Keratinocyte (primary cell): Measurements from ENCODE around the gene ZNF362. TPM values are rescaled to one million over a fixed set of nuclear protein-coding genes. Genes with fewer than 3 reads are reported as not detected.

Experiments used
- DNase-seq: peaks from one replicate; pipeline ENCODE4 v3.0.0-alpha.2; 2011; ENCODE audit warnings: low read depth, missing footprints, low spot score
- FAIRE-seq: peaks from 2 replicates; lab custom pipeline; 2011; peaks lifted over from hg19 to GRCh38; lab: Jason Lieb, UNC
- H2AFZ ChIP-seq: 2 replicates; pipeline ENCODE4 v1.6.0; 2012; ENCODE audit warnings: low read length, control low read depth, inconsistent platforms; ENCODE audit not compliant: control insufficient read depth
- H3K27ac ChIP-seq: 2 replicates; pipeline ENCODE4 v1.5.1; 2011; ENCODE audit warnings: low read length; ENCODE audit not compliant: control insufficient read depth, insufficient read depth
- H3K27me3 ChIP-seq: 3 replicates; pipeline ENCODE4 v1.6.0; 2011; ENCODE audit warnings: low read length; ENCODE audit not compliant: control insufficient read depth, insufficient read depth; ENCODE audit errors: extremely low read depth
- H3K36me3 ChIP-seq, 2 experiments: 2 replicates in 1 of 2; 3 replicates in 1 of 2; pipeline ENCODE4 v1.5.1; 2011; ENCODE audit warnings: low read length in 2 of 2, mild to moderate bottlenecking in 1 of 2; ENCODE audit not compliant: control insufficient read depth in 2 of 2, insufficient read depth in 2 of 2; ENCODE audit errors: extremely low read depth in 1 of 2
- H3K4me1 ChIP-seq: 3 replicates; pipeline ENCODE4 v1.5.1; 2011; ENCODE audit warnings: low read length; ENCODE audit not compliant: control insufficient read depth, insufficient read depth; ENCODE audit errors: extremely low read depth
- H3K4me2 ChIP-seq: 3 replicates; pipeline ENCODE4 v1.6.0; 2011; ENCODE audit warnings: low read depth, low read length; ENCODE audit not compliant: control insufficient read depth, insufficient read depth; ENCODE audit errors: extremely low read depth
- H3K4me3 ChIP-seq, 3 experiments: fragments of 200-600 bp in 1 of 3; sonication (generic) in 1 of 3; 2 replicates in 2 of 3; 3 replicates in 1 of 3; pipeline ENCODE4 v1.5.1; 2011 to 2016; ENCODE audit warnings: low read length in 3 of 3, mild to moderate bottlenecking in 3 of 3, control low read depth in 2 of 3, inconsistent platforms in 1 of 3, low read depth in 1 of 3, mixed read lengths in 1 of 3, mixed run types in 1 of 3, moderate library complexity in 1 of 3; ENCODE audit not compliant: control insufficient read depth in 2 of 3, insufficient read depth in 2 of 3; ENCODE audit errors: extremely low read depth in 1 of 3
- H3K79me2 ChIP-seq: 2 replicates; pipeline ENCODE4 v1.6.0; 2012; ENCODE audit warnings: low read length; ENCODE audit not compliant: control insufficient read depth, insufficient read depth
- H3K9ac ChIP-seq: 3 replicates; pipeline ENCODE4 v1.6.0; 2011; ENCODE audit warnings: low read length; ENCODE audit not compliant: control insufficient read depth, insufficient read depth; ENCODE audit errors: extremely low read depth
- H3K9me1 ChIP-seq: 3 replicates; pipeline ENCODE4 v1.6.0; 2011; ENCODE audit warnings: low read length; ENCODE audit not compliant: control insufficient read depth, insufficient read depth; ENCODE audit errors: extremely low read depth
- H3K9me3 ChIP-seq: 2 replicates; pipeline ENCODE4 v1.5.1; 2012; ENCODE audit warnings: low read depth, low read length; ENCODE audit not compliant: control insufficient read depth
- H4K20me1 ChIP-seq: 3 replicates; pipeline ENCODE4 v1.6.0; 2011; ENCODE audit warnings: low read length; ENCODE audit not compliant: control insufficient read depth, insufficient read depth; ENCODE audit errors: extremely low read depth
- EZH2 ChIP-seq: IDR thresholded peaks from one replicate; pipeline ENCODE4 v1.6.1; 2012; ENCODE audit warnings: inconsistent platforms, mild to moderate bottlenecking, low read length, moderate library complexity
- dilution Hi-C: fragments of 300-500 bp; cut with MboI; formaldehyde crosslinking; loops from one replicate; pipeline ENCODE4 v1.7.0; 2020; ENCODE audit warnings: low sequenced_read_pairs; ENCODE audit not compliant: extremely low pct_ligation_motif_present
- polyA plus RNA-seq, 5 experiments: library from polyadenylated mRNA; depleted of rRNA in 3 of 5; stranded (reverse) in 3 of 5; stranded (forward) in 1 of 5; unstranded in 1 of 5; fragments of >200 nt; gene quantifications; 1 replicate in 1 of 5; 2 replicates in 3 of 5; 3 replicates in 1 of 5; pipeline versions ENCODE4 v1.2.1 to v1.2.3, GENCODE V29; 2011 to 2012; ENCODE audit warnings: missing spikeins in 2 of 5, low read depth in 1 of 5, low replicate concordance in 1 of 5
- TF ChIP-seq, protein P1 (sequence below), 3 experiments: IDR thresholded peaks in 1 of 3; conservative IDR thresholded peaks in 1 of 3; optimal IDR thresholded peaks in 1 of 3; 2 replicates in 2 of 3; 3 replicates in 1 of 3; pipeline versions ENCODE3 to v1.5.1; 2011; ENCODE audit warnings: low read length in 3 of 3, mild to moderate bottlenecking in 3 of 3, moderate library complexity in 2 of 3, control low read depth in 1 of 3, inconsistent platforms in 1 of 3; ENCODE audit not compliant: insufficient read depth in 2 of 3; ENCODE audit errors: extremely low read depth in 1 of 3

The ZNF362 gene
- polyA plus RNA-seq, 1 donor (not counting 4 experiments of a cell fraction or from before 2014, with no cell fraction given) = 2.2 TPM

DNA sequence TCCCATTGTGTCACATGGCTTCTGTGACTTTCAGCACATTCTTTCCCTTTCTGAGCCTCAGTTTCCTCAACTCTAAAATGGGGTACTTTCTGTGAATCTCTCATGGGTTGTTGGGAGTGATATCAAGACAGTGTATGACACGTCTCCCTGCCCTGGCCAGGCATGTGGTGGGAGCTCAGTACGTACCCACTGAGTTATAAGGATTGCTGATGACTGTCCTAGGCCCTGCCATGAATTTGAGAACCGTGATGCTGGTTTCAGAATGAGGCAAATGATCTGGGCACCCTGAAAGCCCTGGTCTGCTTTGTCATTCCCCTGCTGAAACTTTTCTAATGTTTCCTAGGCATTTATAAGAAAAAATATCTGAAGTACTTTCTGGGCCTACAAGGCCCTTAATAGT, 3.6 kb downstream of the ZNF362 start:
- H3K4me1 ChIP-seq = peaks cover 15% of the 10 kb centered on the region
- TF ChIP-seq, protein P1, sequence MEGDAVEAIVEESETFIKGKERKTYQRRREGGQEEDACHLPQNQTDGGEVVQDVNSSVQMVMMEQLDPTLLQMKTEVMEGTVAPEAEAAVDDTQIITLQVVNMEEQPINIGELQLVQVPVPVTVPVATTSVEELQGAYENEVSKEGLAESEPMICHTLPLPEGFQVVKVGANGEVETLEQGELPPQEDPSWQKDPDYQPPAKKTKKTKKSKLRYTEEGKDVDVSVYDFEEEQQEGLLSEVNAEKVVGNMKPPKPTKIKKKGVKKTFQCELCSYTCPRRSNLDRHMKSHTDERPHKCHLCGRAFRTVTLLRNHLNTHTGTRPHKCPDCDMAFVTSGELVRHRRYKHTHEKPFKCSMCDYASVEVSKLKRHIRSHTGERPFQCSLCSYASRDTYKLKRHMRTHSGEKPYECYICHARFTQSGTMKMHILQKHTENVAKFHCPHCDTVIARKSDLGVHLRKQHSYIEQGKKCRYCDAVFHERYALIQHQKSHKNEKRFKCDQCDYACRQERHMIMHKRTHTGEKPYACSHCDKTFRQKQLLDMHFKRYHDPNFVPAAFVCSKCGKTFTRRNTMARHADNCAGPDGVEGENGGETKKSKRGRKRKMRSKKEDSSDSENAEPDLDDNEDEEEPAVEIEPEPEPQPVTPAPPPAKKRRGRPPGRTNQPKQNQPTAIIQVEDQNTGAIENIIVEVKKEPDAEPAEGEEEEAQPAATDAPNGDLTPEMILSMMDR (optimal IDR thresholded peaks at IDR 0.05 in 1 of 3, IDR thresholded peaks at IDR 0.05 in 1 of 3, conservative IDR thresholded peaks at IDR 0.05 in 1 of 3; ENCODE audit: extremely low read depth in 1 of 3, insufficient read depth in 2 of 3, low read length in 3 of 3) = no peak
- TF ChIP-seq EZH2 = no peak
- H3K27me3 ChIP-seq = no peaks in the 10 kb centered on the region
- no peak overlapping the region for H3K27ac ChIP-seq
- no peak overlapping the region for H3K4me2 ChIP-seq
- no peak overlapping the region for H3K4me3 ChIP-seq
- H4K20me1 ChIP-seq = peaks cover 4% of the 10 kb centered on the region
- no peak for DNase-seq
- no peak overlapping the region for H3K9ac ChIP-seq
- H3K36me3 ChIP-seq = no peaks in the 10 kb centered on the region
- dilution Hi-C loops = no loop called here
- no peaks in the 10 kb centered on the region for H3K9me3 ChIP-seq
- H3K79me2 ChIP-seq = no peaks in the 10 kb centered on the region
- H3K9me1 ChIP-seq = no peaks in the 10 kb centered on the region
- no peak for FAIRE-seq
- H2AFZ ChIP-seq = no peak overlapping the region

DNA sequence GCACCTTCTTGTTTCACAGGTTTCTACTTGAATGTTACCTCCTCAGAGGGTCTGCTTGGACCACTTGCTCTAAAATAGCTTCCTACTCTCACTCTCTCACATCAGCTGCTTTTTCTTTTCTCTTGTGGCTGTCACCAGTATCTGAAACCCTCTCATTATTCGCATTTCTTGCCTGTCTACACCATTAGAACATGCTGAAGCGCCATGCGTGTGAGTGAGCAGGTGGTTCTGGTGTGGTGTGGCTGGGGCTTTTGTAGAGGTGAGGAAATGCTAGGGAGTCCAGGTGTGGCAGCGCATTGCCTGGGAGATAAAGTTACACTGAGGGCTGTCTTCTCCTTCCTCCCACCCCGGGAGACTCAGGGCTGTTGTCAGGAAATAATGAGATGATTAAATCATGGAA, 4.1 kb downstream of the ZNF362 start:
- H2AFZ ChIP-seq = no peak overlapping the region
- H3K9ac ChIP-seq = no peak overlapping the region
- no peak overlapping the region for H3K4me3 ChIP-seq
- no peaks in the 10 kb centered on the region for H3K27me3 ChIP-seq
- dilution Hi-C loops = no loop called here
- no peaks in the 10 kb centered on the region for H3K9me3 ChIP-seq
- peaks cover 10% of the 10 kb centered on the region for H3K4me1 ChIP-seq
- H3K9me1 ChIP-seq = no peaks in the 10 kb centered on the region
- FAIRE-seq (no peak), DNase-seq (no peak)
- peaks cover 4% of the 10 kb centered on the region for H4K20me1 ChIP-seq
- no peaks in the 10 kb centered on the region for H3K36me3 ChIP-seq
- TF ChIP-seq EZH2 = no peak
- TF ChIP-seq, protein P1 (optimal IDR thresholded peaks at IDR 0.05 in 1 of 3, IDR thresholded peaks at IDR 0.05 in 1 of 3, conservative IDR thresholded peaks at IDR 0.05 in 1 of 3; ENCODE audit: extremely low read depth in 1 of 3, insufficient read depth in 2 of 3, low read length in 3 of 3) = no peak
- no peak overlapping the region for H3K4me2 ChIP-seq
- no peak overlapping the region for H3K27ac ChIP-seq
- H3K79me2 ChIP-seq = no peaks in the 10 kb centered on the region
